PC-3 (cell line): ENCODE results near the gene GPRC5C. TPM values are rescaled to one million over a fixed set of nuclear protein-coding genes. Genes with fewer than 3 reads are reported as not detected.

Experiments
- ATAC-seq: fragments of 200-7000 bp; cut with Tn5 transposase; 2 replicates; pipeline ENCODE4 v1.9.1; 2020; ENCODE audit warnings: mild to moderate bottlenecking, moderate library complexity
- BruUV-seq: library from RNA; stranded (reverse); fragments of 400-500 nt; replicated peaks from 2 replicates; lab custom pipeline; 2021; lab: Mats Ljungman, UMichigan
- CTCF ChIA-PET: fragments of 300-600 bp; sonication (Branson Sonifier 250); formaldehyde crosslinking; loops from one replicate; lab custom pipeline; 2022; ENCODE audit warnings: antibody characterized with exemption; lab: Charles Lee
- POLR2A ChIA-PET: fragments of 300-600 bp; sonication (Branson Sonifier 250); formaldehyde crosslinking; loops from one replicate; lab custom pipeline; 2022; ENCODE audit warnings: antibody characterized with exemption; ENCODE audit not compliant: unreplicated experiment; lab: Charles Lee
- DNase-seq: peaks from one replicate; pipeline ENCODE4 v3.0.0-alpha.2; 2015
- H2AFZ ChIP-seq: fragments of 300-600 bp; sonication (generic); 2 replicates; pipeline ENCODE4 v1.6.0; 2016; ENCODE audit warnings: antibody characterized with exemption, low read length
- H3F3A ChIP-seq: fragments of 300-600 bp; sonication (generic); one replicate; pipeline ENCODE4 v1.6.0; 2017; ENCODE audit warnings: antibody characterized with exemption, low read length, control low read depth, mild to moderate bottlenecking; ENCODE audit not compliant: unreplicated experiment
- H3K27ac ChIP-seq: fragments of 300-600 bp; sonication (generic); 2 replicates; pipeline ENCODE4 v1.5.1; 2016; ENCODE audit warnings: mild to moderate bottlenecking, low read length
- H3K27me3 ChIP-seq: fragments of 300-600 bp; sonication (generic); 2 replicates; pipeline ENCODE4 v1.6.1; 2016; ENCODE audit warnings: low read length, mixed read lengths
- H3K36me3 ChIP-seq: fragments of 300-600 bp; sonication (generic); 2 replicates; pipeline ENCODE4 v1.6.1; 2016; ENCODE audit warnings: low read depth, mixed run types, low read length, mixed read lengths
- H3K4me1 ChIP-seq: fragments of 300-600 bp; sonication (generic); 2 replicates; pipeline ENCODE4 v1.5.1; 2016; ENCODE audit warnings: low read length; ENCODE audit not compliant: insufficient read depth
- H3K4me2 ChIP-seq: fragments of 300-600 bp; sonication (generic); 2 replicates; pipeline ENCODE4 v1.6.0; 2016; ENCODE audit warnings: low read length
- H3K4me3 ChIP-seq: fragments of 300-600 bp; sonication (generic); 2 replicates; pipeline ENCODE4 v1.5.1; 2016; ENCODE audit warnings: mild to moderate bottlenecking, low read length, mixed read lengths
- H3K79me2 ChIP-seq: fragments of 300-600 bp; sonication (generic); 2 replicates; pipeline ENCODE4 v1.6.1; 2017; ENCODE audit warnings: low read length, mixed read lengths
- H3K9ac ChIP-seq: fragments of 300-600 bp; sonication (generic); 2 replicates; pipeline ENCODE4 v1.6.0; 2016; ENCODE audit warnings: mild to moderate bottlenecking, low read length
- H3K9me2 ChIP-seq: fragments of 300-600 bp; sonication (generic); replicated peaks from 2 replicates; pipeline ENCODE4 v1.6.1; 2016; ENCODE audit warnings: mixed run types, low read length, mixed read lengths
- H3K9me3 ChIP-seq: fragments of 300-600 bp; sonication (generic); 2 replicates; pipeline ENCODE4 v1.6.1; 2016; ENCODE audit warnings: low read length, mixed read lengths
- H4K20me1 ChIP-seq: fragments of 300-600 bp; sonication (generic); 2 replicates; pipeline ENCODE4 v1.6.1; 2016; ENCODE audit warnings: low read length, mixed read lengths
- EZH2 ChIP-seq: fragments of 300-600 bp; sonication (generic); IDR thresholded peaks from one replicate; pipeline ENCODE4 v1.6.1; 2017; ENCODE audit warnings: antibody characterized with exemption, mild to moderate bottlenecking, low read length; ENCODE audit not compliant: unreplicated experiment
- EZH2phosphoT487 ChIP-seq: fragments of 300-600 bp; sonication (generic); IDR thresholded peaks from 2 replicates; pipeline ENCODE4 v1.6.1; 2018; ENCODE audit warnings: mild to moderate bottlenecking, antibody characterized with exemption, low read length, borderline replicate concordance
- intact Hi-C: fragments of 100-400 bp; cut with micrococcal nuclease; formaldehyde crosslinking; loops from 2 replicates; pipeline ENCODE4 v1.9.0; 2023
- total RNA-seq: library from RNA; depleted of rRNA; stranded (reverse); fragments of >200 nt; gene quantifications from 2 replicates; pipeline ENCODE4 v1.2.3, GENCODE V29; 2014
- TF ChIP-seq, protein P1 (sequence below): fragments of 300-600 bp; sonication (generic); conservative IDR thresholded peaks from 2 replicates; pipeline ENCODE4 v1.5.1; 2017; ENCODE audit warnings: antibody characterized with exemption, low read depth, mild to moderate bottlenecking, low read length

GPRC5C gene
- total RNA-seq, 1 experiment from 2014 or later = 209 TPM

DNA sequence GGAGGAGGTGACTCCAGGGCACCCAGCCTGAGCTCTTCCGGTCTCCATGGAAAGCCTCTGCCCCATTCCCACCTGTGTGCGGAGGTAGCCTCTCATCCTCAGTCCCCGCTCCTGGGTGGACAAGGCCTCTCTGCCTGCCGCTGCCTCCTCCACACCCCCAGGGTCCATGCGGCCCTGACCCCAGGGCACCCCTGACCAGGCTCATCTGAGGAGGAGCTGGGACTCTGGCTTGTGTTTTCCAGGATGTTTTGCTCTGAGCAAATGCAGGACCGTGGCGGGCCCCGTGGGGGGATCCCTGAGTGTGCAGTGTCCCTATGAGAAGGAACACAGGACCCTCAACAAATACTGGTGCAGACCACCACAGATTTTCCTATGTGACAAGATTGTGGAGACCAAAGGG lies 41.4 kb downstream of the GPRC5C start:
- no peaks in the 10 kb centered on the region for H3F3A ChIP-seq
- TF ChIP-seq EZH2phosphoT487 (no peak), EZH2 (no peak)
- TF ChIP-seq, protein P1, sequence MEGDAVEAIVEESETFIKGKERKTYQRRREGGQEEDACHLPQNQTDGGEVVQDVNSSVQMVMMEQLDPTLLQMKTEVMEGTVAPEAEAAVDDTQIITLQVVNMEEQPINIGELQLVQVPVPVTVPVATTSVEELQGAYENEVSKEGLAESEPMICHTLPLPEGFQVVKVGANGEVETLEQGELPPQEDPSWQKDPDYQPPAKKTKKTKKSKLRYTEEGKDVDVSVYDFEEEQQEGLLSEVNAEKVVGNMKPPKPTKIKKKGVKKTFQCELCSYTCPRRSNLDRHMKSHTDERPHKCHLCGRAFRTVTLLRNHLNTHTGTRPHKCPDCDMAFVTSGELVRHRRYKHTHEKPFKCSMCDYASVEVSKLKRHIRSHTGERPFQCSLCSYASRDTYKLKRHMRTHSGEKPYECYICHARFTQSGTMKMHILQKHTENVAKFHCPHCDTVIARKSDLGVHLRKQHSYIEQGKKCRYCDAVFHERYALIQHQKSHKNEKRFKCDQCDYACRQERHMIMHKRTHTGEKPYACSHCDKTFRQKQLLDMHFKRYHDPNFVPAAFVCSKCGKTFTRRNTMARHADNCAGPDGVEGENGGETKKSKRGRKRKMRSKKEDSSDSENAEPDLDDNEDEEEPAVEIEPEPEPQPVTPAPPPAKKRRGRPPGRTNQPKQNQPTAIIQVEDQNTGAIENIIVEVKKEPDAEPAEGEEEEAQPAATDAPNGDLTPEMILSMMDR = no peak
- H2AFZ ChIP-seq = no peak overlapping the region
- H3K4me3 ChIP-seq = no peak overlapping the region
- no peaks in the 10 kb centered on the region for H3K9me3 ChIP-seq
- CTCF ChIA-PET = no interaction called here
- no peak overlapping the region for H3K27ac ChIP-seq
- no peak for DNase-seq
- H4K20me1 ChIP-seq = no peaks in the 10 kb centered on the region
- no peaks in the 10 kb centered on the region for H3K36me3 ChIP-seq
- intact Hi-C loops = no loop called here
- H3K79me2 ChIP-seq = no peaks in the 10 kb centered on the region
- ATAC-seq = no peak
- no peak overlapping the region for H3K9ac ChIP-seq
- POLR2A ChIA-PET = no interaction called here
- peaks cover 36% of the 10 kb centered on the region for H3K27me3 ChIP-seq
- H3K4me1 ChIP-seq = no peaks in the 10 kb centered on the region
- BruUV-seq = no TSS peak
- no peak overlapping the region for H3K4me2 ChIP-seq
- no peaks in the 10 kb centered on the region for H3K9me2 ChIP-seq

DNA sequence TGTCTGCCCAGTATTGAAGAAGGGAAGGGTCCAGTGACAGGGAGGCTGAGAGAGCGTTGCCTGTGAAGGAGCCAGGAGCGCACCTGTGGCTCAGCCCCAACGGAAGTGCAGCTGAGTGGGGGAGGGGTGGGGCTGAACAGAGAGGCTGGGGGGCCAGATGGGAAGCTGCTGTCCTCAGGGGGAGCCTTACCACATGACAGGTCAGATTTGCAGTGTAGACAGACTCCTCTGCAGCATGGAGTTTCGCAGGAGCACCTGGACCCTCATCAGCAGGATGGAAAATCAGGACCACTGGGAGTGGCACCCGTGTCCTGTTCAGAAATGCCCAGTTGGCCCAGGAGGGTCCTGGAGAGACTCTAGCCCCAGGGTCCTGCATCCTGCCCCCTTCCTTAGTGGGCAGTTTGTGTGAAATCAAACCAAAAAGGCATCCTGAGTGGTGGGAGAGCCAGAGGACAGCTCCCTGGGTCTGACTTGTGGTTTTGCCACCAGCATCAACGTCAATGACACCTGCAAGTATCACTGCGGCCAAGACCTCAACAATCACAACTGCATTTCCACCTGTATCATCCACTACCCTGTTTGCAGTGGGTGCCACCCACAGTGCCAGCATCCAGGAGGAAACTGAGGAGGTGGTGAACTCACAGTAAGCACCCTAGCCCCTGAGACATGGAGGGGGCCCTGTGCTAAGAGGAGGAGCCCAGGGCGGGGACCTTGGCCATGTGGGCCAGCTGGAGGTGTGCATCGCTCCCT lies 42.3 kb downstream of the GPRC5C start:
- Histone ChIP-seq H3K27me3 (peaks cover 45% of the 10 kb centered on the region), H3F3A (no peaks in the 10 kb centered on the region), H3K9ac (no peak overlapping the region), H3K27ac (no peak overlapping the region), H2AFZ (no peak overlapping the region), H3K36me3 (no peaks in the 10 kb centered on the region), H3K4me1 (no peaks in the 10 kb centered on the region), H3K9me2 (no peaks in the 10 kb centered on the region), H3K79me2 (no peaks in the 10 kb centered on the region), H4K20me1 (no peaks in the 10 kb centered on the region), H3K4me2 (no peak overlapping the region), H3K9me3 (no peaks in the 10 kb centered on the region), H3K4me3 (no peak overlapping the region)
- TF ChIP-seq EZH2phosphoT487 (no peak), EZH2 (no peak)
- TF ChIP-seq, protein P1 = no peak
- CTCF ChIA-PET = no interaction called here
- ATAC-seq (no peak), DNase-seq (no peak)
- POLR2A ChIA-PET = no interaction called here
- intact Hi-C loops = no loop called here
- BruUV-seq = no TSS peak

DNA sequence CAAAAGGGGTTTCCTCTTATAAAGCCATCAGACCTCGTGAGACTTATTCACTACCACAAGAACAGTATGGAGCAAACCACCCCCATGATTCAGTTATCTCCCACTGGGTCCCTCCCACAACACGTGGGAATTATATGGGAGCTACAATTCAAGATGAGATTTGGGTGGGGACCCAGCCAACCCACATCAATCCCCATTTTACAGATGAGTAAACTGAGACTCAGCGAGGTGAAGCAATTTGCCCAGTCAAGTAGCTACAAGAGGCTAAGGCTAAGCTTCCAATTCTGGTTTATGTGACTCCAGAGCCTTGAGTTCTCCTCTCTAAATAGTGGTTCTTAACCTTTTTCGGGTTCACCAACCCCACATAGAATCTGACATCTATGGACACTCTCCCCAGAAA lies 43.3 kb downstream of the GPRC5C start:
- Histone ChIP-seq H3K27ac (no peak overlapping the region), H3F3A (no peaks in the 10 kb centered on the region), H3K27me3 (peaks cover 49% of the 10 kb centered on the region), H3K9ac (no peak overlapping the region), H4K20me1 (no peaks in the 10 kb centered on the region), H2AFZ (no peak overlapping the region), H3K9me3 (no peaks in the 10 kb centered on the region), H3K9me2 (no peaks in the 10 kb centered on the region), H3K36me3 (no peaks in the 10 kb centered on the region), H3K79me2 (no peaks in the 10 kb centered on the region), H3K4me2 (no peak overlapping the region), H3K4me1 (no peaks in the 10 kb centered on the region), H3K4me3 (no peak overlapping the region)
- no peak for TF ChIP-seq EZH2phosphoT487
- TF ChIP-seq, protein P1 = no peak
- ATAC-seq = no peak
- no TSS peak for BruUV-seq
- intact Hi-C loops = no loop called here
- no peak for DNase-seq
- ChIA-PET CTCF (no interaction called here), POLR2A (no interaction called here)
